SH-SY5Y (cell line): ENCODE results near the gene KCNJ4.

Source experiments
- GATA2 ChIP-seq: IDR thresholded peaks from 2 replicates; pipeline ENCODE4 v1.6.1; 2011; ENCODE audit warnings: mild to moderate bottlenecking, low read depth, low read length
- GATA3 ChIP-seq: IDR thresholded peaks from 2 replicates; pipeline ENCODE4 v1.6.1; 2011; ENCODE audit warnings: low read depth, mild to moderate bottlenecking, low read length, moderate library complexity

GRCh38 chr22:38435010-38435409, 20.0 kb downstream of the KCNJ4 start:
- TF ChIP-seq GATA3 (no peak), GATA2 (no peak)
